OCI-LY1 (cell line): ENCODE data around the gene LETM1.

Experiments used
- EZH2 ChIP-seq: fragments of 200-600 bp; sonication (generic), shearing (Covaris generic); IDR thresholded peaks from 2 replicates; pipeline ENCODE4 v1.8.0; 2017; ENCODE audit warnings: borderline replicate concordance, mixed run types, mild to moderate bottlenecking, antibody characterized with exemption, low read length, moderate library complexity, mixed read lengths
- TF ChIP-seq, protein P1 (sequence below): fragments of 200-600 bp; sonication (generic), shearing (Covaris generic); IDR thresholded peaks from 2 replicates; pipeline ENCODE4 v1.5.1; 2017; ENCODE audit warnings: mild to moderate bottlenecking, antibody characterized with exemption, low read length, moderate library complexity, mixed read lengths

DNA sequence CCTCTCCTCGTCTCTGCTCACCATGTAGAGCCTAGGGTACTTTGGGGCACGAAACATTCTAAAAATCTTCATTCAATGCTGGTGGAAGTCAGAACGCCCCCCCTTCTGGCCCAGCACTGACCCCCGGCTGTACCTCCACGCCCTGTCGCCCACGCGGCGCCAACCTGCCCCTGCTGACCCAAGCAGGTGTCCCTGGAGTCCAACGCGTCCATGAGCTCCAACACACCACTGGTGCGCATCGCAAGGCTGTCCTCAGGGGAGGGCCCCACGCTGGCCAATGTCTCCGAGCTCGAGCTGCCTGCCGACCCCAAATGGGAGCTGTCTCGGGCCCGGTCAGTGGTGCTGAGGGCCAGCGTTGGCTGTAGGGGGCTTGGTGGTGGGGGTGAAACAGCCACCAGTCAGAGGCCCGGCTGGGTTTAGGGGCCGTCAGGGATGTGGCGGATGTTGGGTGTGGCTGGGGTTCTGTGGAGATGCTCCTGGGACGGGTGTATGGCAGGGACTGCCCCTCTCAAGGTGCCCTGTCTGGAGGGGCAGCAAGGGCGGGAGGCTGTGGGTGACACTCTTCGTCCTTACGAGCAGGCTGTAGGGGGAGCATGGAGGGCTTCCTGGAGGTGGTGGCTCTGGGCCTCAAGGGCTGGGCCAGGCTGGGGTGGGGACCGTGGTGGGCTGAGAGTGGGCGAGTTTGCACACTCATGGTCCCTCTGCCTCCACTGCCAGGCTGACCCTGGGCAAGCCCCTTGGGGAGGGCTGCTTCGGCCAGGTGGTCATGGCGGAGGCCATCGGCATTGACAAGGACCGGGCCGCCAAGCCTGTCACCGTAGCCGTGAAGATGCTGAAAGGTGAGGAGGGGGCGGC is 51.1 kb downstream of the LETM1 start:
- TF ChIP-seq, protein P1, sequence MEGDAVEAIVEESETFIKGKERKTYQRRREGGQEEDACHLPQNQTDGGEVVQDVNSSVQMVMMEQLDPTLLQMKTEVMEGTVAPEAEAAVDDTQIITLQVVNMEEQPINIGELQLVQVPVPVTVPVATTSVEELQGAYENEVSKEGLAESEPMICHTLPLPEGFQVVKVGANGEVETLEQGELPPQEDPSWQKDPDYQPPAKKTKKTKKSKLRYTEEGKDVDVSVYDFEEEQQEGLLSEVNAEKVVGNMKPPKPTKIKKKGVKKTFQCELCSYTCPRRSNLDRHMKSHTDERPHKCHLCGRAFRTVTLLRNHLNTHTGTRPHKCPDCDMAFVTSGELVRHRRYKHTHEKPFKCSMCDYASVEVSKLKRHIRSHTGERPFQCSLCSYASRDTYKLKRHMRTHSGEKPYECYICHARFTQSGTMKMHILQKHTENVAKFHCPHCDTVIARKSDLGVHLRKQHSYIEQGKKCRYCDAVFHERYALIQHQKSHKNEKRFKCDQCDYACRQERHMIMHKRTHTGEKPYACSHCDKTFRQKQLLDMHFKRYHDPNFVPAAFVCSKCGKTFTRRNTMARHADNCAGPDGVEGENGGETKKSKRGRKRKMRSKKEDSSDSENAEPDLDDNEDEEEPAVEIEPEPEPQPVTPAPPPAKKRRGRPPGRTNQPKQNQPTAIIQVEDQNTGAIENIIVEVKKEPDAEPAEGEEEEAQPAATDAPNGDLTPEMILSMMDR: no peak
- TF ChIP-seq EZH2: no peak
